Ecto neural progenitor cell (in vitro differentiated cells): Measurements from ENCODE around the gene C4A.
"Not testable (repeated sequence)": the region's sequence is repeated elsewhere in the genome, so short reads cannot be mapped to it uniquely, and the experiment has no call there.

ENCODE experiments used
- DNase-seq: peaks from one replicate; pipeline ENCODE4 v3.0.0-alpha.2; 2018; ENCODE audit warnings: low spot score

Gene C4A

DNA sequence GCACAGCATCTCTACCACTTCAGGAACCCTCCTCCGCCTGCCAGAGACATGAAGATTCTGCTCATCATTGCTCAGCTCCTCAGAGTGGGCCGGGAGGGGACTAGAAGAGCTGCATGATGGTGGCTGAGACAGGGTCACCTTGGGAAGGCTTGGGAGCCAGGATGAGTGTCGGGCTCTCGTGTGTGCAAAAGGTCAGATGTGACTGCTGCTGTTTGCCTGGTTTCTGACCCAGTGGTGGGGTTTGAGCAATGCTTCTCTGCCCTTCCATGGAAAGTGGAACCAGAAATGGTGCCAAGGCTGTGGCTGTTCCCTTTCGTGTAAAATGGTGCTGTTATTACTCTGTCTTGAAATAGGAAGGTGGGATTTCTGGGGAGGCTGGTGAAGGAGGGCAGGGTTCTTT lies 859 bp upstream of the C4A start:
- not testable (repeated sequence) for DNase-seq

DNA sequence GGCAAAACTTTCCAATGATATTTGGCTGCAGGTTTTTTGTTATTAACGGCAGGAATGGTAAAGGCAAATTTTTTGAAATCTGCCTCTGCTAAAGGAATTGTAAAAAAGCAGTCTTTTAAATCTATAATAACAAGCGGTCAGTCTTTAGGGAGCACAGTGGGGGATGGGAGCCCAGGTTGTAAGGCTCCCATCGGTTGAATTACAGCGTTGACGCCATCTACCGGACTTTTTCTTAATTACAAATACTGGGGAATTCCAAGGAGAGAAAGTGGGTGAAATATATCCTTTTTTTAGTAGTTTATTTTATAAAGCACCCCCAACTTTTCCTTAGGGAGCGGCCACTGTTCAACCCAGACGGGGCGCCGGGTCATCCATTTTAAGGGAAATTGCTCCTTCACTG lies 7.5 kb downstream of the C4A start:
- DNase-seq = not testable (repeated sequence)

DNA sequence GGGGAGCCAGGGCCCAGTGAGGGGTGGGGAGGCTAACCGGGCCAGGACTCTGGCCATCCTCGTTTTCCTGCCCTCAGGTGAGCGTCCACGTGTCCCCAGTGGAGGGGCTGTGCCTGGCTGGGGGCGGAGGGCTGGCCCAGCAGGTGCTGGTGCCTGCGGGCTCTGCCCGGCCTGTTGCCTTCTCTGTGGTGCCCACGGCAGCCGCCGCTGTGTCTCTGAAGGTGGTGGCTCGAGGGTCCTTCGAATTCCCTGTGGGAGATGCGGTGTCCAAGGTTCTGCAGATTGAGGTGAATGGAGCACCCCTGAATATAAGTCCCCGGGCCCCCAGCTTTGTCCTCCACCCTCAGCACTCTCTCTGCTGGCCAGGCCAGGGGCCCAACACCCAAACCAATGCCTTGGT lies 12.6 kb downstream of the C4A start:
- DNase-seq = not testable (repeated sequence)

DNA sequence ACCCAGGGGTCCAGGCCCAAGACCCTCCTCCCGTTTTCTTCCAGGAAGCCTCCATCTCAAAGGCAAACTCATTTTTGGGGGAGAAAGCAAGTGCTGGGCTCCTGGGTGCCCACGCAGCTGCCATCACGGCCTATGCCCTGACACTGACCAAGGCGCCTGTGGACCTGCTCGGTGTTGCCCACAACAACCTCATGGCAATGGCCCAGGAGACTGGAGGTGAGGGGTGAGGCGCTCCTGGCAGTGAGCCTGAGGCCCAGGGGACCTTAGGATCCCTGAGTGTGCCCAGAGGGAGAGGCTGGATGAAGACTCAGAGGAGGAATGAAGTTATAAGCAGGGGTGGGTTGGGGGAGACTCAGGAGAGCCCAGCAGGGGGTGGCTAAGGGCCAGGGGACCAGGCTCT lies 14.5 kb downstream of the C4A start:
- not testable (repeated sequence) for DNase-seq

DNA sequence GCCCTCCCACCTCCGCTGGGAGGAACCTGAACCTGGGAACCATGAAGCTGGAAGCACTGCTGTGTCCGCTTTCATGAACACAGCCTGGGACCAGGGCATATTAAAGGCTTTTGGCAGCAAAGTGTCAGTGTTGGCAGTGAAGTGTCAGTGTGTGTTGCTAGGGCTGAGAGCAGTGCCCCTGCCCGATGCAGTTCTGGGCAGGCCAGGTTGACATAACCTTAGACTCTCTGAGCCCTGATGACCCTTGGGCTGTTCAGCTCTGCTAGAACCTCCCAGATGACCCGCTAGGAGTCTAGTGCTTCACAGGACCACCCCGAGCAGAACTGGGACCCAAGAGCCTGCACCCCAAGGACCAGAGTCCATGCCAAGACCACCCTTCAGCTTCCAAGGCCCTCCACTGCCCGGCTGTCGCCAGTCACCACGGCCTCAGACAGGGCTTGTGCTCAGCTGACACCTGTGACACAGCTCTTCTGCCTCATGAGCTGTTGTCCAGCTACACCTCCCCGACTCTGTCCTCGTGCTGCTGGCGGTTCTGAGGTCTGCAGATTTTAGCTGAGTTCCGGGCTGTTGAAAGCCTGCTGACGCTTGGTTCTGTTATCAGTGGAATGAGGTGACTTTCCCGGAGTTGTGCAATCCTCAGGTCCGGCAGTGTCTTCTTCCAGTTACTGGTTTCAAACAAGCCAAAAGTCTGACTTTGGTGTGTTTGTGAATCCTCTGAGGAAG lies 20.9 kb downstream of the C4A start:
- not testable (repeated sequence) for DNase-seq

DNA sequence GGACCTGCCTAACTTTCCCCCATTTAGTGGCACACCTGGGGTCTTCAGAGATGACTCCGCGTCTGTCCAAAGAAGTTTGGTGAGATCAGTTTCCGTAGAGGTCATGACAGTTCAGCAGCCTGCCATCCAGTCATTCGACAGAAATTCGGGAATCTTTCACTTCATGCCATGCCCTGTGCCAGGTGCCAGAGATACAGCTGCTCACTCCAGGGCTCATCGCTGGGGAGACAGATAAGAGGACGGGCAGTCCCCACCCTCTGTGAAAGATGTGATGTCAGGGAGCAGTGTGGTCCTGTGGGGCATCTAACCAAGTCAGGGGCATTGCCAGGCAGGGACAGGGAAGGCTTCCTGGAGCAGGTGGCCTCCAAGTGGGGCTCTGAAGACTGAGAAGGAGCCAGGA lies 21.4 kb downstream of the C4A start:
- not testable (repeated sequence) for DNase-seq

DNA sequence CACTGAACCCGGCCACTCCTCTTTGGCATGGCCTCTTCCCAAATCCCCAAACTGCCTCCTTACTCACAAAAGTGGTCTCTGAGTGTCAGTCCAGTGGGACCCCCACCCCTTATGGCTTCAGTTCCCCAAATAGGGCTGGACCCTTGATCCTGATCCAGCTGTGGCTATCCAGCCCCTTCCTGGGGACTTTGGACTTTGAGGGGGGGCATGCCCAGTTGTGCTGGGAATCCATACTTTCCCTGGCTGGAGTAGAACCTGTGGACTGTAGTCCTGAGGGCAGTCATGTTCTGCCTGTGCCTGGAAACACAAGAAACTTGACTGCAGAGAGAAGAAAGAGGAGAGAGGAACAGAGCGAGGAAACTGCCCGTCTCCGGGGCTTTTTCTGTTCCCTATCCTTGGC lies 22.5 kb downstream of the C4A start:
- not testable (repeated sequence) for DNase-seq

DNA sequence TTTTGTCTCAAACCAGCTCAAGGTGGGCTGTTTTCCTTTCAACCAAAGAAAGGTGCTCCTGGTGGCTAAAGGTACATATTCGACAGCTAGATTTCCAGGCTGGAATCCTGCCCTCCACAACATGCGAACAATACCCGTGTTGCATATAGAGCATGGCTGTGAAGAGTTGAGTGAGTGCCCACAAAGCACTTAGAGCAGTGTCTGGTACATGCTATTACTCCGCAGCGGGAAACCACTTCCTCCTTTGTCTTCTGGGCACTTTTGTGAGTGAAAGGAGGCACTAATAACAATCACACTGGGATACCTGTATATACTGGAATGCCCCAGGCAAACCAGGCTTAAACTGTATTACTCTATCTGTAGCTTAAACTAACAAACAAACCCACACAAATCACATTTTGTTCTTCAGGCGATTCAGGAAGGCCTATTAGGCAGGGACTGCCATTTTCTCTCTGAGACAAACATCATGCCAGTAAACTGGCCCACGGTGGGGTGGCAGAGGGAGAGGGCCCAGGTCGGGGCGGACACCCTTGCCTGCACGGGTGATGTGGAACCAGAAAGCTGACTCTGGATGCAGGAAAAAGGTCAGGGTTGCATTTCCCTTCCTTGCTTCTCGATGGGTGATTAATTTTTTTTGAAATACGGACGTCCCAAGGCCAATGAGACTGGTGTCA lies 23.1 kb downstream of the C4A start:
- not testable (repeated sequence) for DNase-seq

DNA sequence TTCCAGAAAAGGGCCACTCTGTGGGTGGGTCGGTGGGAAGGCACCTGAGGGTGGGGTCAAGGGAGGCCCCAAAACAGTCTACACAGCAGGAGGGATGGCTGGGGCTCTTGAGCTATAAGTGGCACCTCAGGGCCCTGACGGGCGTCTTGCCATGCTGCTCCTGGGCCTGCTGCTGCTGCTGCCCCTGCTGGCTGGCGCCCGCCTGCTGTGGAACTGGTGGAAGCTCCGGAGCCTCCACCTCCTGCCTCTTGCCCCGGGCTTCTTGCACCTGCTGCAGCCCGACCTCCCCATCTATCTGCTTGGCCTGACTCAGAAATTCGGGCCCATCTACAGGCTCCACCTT lies 23.7 kb downstream of the C4A start:
- DNase-seq = not testable (repeated sequence)

DNA sequence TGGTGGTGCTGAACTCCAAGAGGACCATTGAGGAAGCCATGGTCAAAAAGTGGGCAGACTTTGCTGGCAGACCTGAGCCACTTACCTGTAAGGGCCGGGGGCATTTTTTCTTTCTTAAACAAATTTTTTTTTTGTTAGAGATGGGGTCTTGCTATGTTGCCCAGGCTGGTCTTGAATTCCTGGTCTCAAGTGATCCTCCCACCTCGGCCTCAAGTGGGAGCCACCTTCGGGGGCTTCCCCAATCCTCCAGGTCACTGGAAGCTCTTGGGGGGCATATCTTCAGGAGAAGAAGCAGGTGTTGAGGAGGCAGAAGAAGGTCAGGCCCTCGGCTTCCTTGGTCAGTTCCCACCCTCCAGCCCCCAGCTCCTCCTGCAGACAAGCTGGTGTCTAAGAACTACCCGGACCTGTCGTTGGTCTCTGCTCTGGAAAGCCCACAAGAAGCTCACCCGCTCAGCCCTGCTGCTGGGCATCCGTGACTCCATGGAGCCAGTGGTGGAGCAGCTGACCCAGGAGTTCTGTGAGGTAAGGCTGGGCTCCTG lies 24.2 kb downstream of the C4A start:
- DNase-seq = not testable (repeated sequence)

DNA sequence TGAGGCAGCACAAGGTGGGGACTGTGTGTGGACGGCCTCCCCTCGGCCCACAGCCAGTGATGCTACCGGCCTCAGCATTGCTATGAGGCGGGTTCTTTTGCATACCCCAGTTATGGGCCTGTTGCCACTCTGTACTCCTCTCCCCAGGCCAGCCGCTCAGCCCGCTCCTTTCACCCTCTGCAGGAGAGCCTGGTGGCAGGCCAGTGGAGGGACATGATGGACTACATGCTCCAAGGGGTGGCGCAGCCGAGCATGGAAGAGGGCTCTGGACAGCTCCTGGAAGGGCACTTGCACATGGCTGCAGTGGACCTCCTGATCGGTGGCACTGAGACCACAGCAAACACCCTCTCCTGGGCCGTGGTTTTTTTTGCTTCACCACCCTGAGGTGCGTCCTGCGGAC lies 25.2 kb downstream of the C4A start:
- not testable (repeated sequence) for DNase-seq

DNA sequence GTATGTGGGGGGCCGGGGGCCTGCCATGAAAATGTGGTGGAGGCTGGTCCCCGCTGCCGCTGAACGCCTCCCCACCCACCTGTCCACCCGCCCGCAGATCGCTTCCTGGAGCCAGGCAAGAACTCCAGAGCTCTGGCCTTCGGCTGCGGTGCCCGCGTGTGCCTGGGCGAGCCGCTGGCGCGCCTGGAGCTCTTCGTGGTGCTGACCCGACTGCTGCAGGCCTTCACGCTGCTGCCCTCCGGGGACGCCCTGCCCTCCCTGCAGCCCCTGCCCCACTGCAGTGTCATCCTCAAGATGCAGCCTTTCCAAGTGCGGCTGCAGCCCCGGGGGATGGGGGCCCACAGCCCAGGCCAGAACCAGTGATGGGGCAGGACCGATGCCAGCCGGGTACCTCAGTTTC lies 26.2 kb downstream of the C4A start:
- not testable (repeated sequence) for DNase-seq

DNA sequence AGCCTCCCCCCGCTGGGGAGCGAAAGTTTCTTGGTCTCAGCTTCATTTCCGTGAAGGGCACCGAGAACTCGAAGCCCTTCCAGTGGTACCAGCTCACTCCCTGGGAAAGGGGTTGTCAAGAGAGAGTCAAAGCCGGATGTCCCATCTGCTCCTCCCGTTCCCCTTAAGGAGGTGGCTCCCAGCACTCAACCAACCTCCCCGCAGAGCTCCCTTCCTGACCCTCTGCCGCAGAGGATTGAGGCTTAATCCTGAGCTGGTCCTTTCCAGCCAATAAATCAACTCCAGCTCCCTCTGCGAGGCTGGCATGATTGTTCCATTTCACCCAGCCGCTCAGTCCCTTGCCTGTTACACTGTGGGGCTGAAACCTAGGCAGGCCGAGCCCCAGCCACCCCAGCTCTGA lies 26.8 kb downstream of the C4A start:
- not testable (repeated sequence) for DNase-seq

DNA sequence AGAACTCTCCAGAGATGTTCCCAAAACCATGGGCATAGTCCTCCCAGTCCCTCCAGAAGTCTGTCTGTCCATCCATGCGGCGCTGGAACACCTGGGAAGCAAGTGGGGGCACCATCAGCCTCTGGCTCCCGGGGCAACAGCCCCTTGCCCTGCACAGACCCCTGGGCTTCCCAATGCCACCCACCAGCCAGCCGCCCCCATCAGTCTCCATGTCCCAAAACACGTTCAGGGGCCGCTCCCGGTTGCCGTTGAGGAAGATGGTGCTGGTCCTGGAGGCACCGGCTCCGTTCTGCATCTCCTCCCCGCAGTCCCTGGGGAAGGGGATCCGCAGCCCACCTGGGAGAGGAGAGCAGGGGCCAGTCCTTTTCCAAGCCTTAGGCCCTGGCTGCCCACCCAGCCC lies 27.7 kb downstream of the C4A start:
- not testable (repeated sequence) for DNase-seq

DNA sequence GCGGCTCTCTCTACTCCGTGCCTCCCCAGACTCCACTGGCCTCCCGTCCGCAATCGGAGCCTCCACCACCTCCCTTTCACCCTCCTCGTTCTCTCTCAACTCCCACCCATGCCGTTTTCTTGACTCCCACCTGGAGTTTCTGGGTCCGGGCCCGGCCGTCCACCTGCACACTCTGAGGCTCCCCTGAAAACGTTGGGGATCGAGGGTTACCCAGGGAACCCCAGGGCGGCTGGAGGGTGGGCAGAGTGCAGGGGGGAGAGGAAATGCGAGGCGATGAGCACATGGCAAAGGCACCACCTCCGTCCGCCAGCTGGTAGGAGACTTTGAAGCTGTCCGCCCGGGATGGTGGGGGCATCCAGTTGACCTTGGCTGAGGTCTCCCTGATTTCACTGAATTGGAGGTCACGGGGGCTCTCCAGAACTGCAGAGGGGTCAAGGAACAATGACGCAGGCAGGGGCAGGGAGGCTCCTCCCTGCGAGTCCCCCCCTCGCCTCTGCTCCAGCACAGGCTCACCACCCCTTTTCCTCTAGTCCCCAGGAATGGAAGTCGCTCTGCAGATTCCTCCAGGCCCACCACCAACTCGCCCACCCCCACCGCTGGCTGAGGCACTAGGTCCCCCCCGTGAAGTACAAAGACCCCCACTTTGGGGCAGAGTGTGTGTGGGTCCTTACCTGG lies 29.1 kb downstream of the C4A start:
- DNase-seq = not testable (repeated sequence)

DNA sequence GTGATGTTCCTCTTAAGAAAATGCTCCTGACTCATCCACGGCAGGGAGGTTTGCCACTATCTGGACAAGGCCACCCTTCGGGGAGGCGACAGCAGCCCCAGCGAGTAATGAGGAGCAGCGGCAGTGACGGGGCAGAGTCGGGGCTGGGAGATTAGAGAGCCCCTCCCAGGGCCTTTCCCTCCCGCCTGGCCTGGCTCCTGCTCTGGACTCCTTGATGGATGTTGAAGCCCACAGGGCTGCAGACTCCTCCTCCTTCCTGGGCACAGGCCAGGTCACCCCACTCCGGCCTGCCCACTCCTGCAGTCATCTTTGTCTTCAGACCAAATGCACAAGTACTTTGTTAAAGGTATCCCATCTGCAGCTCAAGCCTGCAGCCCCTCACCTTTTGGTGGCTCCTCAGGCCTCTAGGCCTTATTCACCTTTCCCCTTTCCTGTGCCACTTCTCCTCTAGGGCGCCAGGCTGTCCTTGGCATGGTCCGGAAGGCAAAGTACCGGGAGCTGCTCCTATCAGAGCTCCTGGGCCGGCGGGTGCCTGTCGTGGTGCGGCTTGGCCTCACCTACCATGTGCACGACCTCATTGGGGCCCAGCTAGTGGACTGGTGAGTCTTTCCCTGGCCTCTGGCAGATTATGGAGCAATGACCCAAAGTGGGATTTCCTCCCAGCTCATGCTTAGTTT lies 31.2 kb downstream of the C4A start:
- DNase-seq = not testable (repeated sequence)

DNA sequence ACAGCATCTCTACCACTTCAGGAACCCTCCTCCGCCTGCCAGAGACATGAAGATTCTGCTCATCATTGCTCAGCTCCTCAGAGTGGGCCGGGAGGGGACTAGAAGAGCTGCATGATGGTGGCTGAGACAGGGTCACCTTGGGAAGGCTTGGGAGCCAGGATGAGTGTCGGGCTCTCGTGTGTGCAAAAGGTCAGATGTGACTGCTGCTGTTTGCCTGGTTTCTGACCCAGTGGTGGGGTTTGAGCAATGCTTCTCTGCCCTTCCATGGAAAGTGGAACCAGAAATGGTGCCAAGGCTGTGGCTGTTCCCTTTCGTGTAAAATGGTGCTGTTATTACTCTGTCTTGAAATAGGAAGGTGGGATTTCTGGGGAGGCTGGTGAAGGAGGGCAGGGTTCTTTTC lies 31.9 kb downstream of the C4A start:
- DNase-seq = not testable (repeated sequence)

DNA sequence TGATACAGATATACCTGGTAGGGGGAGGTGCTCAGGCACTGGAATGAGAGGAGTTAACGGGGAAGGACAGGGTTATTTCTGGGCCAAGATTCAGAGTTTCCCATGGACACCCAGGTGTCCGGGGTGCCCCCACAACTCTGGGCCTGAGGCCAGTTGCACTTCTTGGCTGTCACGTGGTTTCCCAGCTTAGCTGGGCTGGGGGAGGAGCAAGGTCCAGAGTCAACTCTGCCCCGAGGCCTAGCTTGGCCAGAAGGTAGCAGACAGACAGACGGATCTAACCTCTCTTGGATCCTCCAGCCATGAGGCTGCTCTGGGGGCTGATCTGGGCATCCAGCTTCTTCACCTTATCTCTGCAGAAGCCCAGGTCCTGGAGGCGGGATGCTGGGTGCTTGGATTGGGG lies 32.7 kb downstream of the C4A start, which contains the start of gene C4B:
C4B (plus strand) TSS at position 249 of the 400 bp plus-strand sequence; CDS start at position 300, 51 bp downstream.
- not testable (repeated sequence) for DNase-seq

DNA sequence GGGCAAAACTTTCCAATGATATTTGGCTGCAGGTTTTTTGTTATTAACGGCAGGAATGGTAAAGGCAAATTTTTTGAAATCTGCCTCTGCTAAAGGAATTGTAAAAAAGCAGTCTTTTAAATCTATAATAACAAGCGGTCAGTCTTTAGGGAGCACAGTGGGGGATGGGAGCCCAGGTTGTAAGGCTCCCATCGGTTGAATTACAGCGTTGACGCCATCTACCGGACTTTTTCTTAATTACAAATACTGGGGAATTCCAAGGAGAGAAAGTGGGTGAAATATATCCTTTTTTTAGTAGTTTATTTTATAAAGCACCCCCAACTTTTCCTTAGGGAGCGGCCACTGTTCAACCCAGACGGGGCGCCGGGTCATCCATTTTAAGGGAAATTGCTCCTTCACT lies 40.2 kb downstream of the C4A start:
- DNase-seq = not testable (repeated sequence)

DNA sequence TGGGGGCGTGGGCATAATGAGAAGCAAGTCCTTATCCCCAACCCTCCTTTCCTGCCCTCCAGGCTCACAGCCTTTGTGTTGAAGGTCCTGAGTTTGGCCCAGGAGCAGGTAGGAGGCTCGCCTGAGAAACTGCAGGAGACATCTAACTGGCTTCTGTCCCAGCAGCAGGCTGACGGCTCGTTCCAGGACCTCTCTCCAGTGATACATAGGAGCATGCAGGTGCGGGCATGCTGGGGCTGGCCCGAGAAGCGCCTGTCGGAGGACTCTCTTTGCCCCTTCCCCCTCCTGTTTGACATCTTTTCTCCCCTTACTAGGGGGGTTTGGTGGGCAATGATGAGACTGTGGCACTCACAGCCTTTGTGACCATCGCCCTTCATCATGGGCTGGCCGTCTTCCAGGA lies 46.8 kb downstream of the C4A start:
- DNase-seq = not testable (repeated sequence)

DNA sequence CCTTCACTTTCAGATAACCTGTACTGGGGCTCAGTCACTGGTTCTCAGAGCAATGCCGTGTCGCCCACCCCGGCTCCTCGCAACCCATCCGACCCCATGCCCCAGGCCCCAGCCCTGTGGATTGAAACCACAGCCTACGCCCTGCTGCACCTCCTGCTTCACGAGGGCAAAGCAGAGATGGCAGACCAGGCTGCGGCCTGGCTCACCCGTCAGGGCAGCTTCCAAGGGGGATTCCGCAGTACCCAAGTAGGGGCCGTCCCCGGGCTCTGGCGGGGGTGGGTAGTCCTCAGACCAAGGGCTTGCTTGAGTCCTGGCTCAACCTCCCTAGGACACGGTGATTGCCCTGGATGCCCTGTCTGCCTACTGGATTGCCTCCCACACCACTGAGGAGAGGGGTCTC lies 47.7 kb downstream of the C4A start:
- DNase-seq = not testable (repeated sequence)
